HG03135 (cell line): Measurements from ENCODE around the gene TCF7.

Experiments used
- ATAC-seq: cut with Tn5 transposase; IDR thresholded peaks from one replicate; pipeline ENCODE4 v1.9.1; 2021; ENCODE audit warnings: mild to moderate bottlenecking, moderate library complexity; ENCODE audit not compliant: unreplicated experiment

The TCF7 gene

GRCh38 chr5:134176511-134177368, 62.3 kb downstream of the TCF7 start, which contains the start of gene SKP1:
TSS of gene SKP1 (minus strand) at chr5:134176950. CDS start at chr5:134174022, 2,928 bp downstream.
- peak; percentile 79 for ATAC-seq

GRCh38 chr5:134177369-134178095, 63.1 kb downstream of the TCF7 start:
- peak; percentile 3 for ATAC-seq

DNA sequence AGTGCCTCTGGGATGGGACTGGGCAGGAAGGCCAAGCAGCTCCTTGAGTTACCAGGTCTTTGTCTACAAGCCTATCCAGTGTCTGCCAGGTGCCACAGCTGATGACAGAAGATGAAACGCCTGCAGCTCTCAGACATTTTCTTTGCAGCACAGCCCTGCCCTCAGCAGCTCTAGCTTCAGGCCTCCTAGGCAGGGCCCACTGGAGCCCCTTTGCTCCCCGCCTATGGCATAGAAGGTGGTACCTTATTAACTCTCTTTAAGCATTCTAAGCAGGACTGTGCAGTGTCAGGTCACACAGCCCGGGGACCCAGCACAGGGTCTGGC, 63.6 kb downstream of the TCF7 start:
- no peak for ATAC-seq

DNA sequence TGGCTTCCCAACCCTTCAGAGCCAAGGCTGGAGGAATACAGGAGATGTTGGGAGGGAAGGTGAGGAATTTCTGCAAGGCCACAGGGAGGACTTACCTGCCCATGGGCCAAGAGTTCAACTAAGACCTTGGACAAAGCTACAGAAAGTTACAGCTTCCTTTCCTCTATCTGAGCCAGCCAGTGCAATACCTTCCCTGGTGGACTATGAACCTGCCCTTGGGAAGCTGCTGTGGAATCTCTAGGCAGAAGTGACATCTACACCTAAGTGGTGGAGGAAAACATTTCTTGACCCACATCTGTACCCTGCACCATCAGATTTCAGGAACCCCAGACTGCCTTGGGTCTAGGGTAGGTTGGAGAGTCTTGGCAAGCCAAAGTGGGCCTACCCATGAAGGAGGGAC, 69.0 kb downstream of the TCF7 start:
- ATAC-seq, result no peak

GRCh38 chr5:134184155-134185135, 70.0 kb downstream of the TCF7 start:
- ATAC-seq, result peak; percentile 84

DNA sequence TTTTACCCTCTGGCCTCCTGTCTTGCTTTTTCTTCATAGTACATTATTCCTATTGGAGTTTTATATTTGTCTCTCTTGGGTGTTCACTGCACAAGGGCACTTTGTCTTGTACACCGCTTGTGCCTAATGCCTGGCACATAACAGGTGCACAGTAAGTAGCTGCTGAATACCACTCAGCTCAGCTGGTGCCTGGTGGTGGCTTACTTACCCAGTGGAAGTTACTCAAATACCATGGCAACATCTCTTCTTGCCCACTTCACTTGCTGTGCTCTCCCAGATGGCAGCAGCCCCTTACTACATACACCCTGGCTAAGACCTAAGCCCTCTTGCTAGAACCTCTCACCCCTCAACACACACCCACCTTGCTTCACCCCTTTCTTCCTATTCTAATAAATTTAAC, 73.6 kb downstream of the TCF7 start:
- ATAC-seq, result no peak

- no peak for ATAC-seq
Measured at GRCh38 chr5:134189031-134189430, 74.5 kb downstream of the TCF7 start.

GRCh38 chr5:134195666-134196065, 81.2 kb downstream of the TCF7 start:
- no peak for ATAC-seq
